ENCODE data around the gene JSRP1. TPM values are rescaled to one million over a fixed set of nuclear protein-coding genes. Genes with fewer than 3 reads are reported as not detected.

Gene JSRP1
- polyA plus RNA-seq, 1 donor, result 2.2 TPM

Other genes starting within 250 kb of the JSRP1 start
- 96.7 TPM for gene BTBD2, start 240.7 kb downstream of the JSRP1 start, polyA plus RNA-seq
- gene MKNK2, start 205.2 kb downstream of the JSRP1 start, polyA plus RNA-seq, result 86.8 TPM
- gene MOB3A, start 160.1 kb downstream of the JSRP1 start, polyA plus RNA-seq, result 20.8 TPM
- 4.4 TPM for gene IZUMO4, start 159.5 kb downstream of the JSRP1 start, polyA plus RNA-seq
- 103 TPM for gene AP3D1, start 104.9 kb downstream of the JSRP1 start, polyA plus RNA-seq
- gene DOT1L, start 92.5 kb downstream of the JSRP1 start, polyA plus RNA-seq, result 20.3 TPM
- gene PLEKHJ1, start 20.1 kb downstream of the JSRP1 start, polyA plus RNA-seq, result 115 TPM
- 75.2 TPM for gene SF3A2, start 19.6 kb downstream of the JSRP1 start, polyA plus RNA-seq
- 4.6 TPM for gene AMH, start 7.1 kb downstream of the JSRP1 start, polyA plus RNA-seq
- gene PEAK3, start 25.8 kb upstream of the JSRP1 start, polyA plus RNA-seq, result 0.15 TPM
- gene LINGO3, start 51.7 kb upstream of the JSRP1 start, polyA plus RNA-seq, result 0.66 TPM
- 152 TPM for gene LSM7, start 72.2 kb upstream of the JSRP1 start, polyA plus RNA-seq
- 112 TPM for gene SPPL2B, start 72.3 kb upstream of the JSRP1 start, polyA plus RNA-seq
- 1.9 TPM for gene TMPRSS9, start 103.8 kb upstream of the JSRP1 start, polyA plus RNA-seq
- 91.2 TPM for gene TIMM13, start 171.2 kb upstream of the JSRP1 start, polyA plus RNA-seq
- gene LMNB2, start 200.5 kb upstream of the JSRP1 start, polyA plus RNA-seq, result 40.2 TPM
- 23.2 TPM for gene GADD45B, start 219.7 kb upstream of the JSRP1 start, polyA plus RNA-seq

Data from large intestine (tissue), 1 donor.